Neural cell (in vitro differentiated cells): ENCODE measurements around the gene PRKAR1B.

ENCODE experiments used
- CTCF ChIP-seq: fragments of 450-650 bp; IDR thresholded peaks from 2 replicates; pipeline ENCODE4 v1.5.1; 2014; ENCODE audit warnings: antibody characterized with exemption, mild to moderate bottlenecking, moderate library complexity; ENCODE audit not compliant: poor library complexity, severe bottlenecking
- EP300 ChIP-seq: fragments of 450-650 bp; conservative IDR thresholded peaks from 2 replicates; pipeline ENCODE4 v1.6.1; 2014; ENCODE audit warnings: antibody characterized with exemption, mild to moderate bottlenecking, moderate library complexity; ENCODE audit not compliant: poor library complexity, severe bottlenecking
- EZH2 ChIP-seq: fragments of 200-600, 300-800 bp; shearing (Covaris generic), sonication (generic); IDR thresholded peaks from 2 replicates; pipeline ENCODE4 v1.6.1; 2014; ENCODE audit warnings: antibody characterized with exemption, low read length, borderline replicate concordance, mild to moderate bottlenecking; ENCODE audit not compliant: insufficient read depth, poor library complexity, severe bottlenecking
- MXI1 ChIP-seq: fragments of 450-650 bp; conservative IDR thresholded peaks from 2 replicates; pipeline ENCODE4 v1.6.1; 2014; ENCODE audit warnings: antibody characterized with exemption, mild to moderate bottlenecking; ENCODE audit not compliant: poor library complexity, severe bottlenecking
- POLR2AphosphoS5 ChIP-seq: IDR thresholded peaks from 2 replicates; pipeline ENCODE4 v1.6.1; 2012
- RAD21 ChIP-seq: fragments of 450-650 bp; conservative IDR thresholded peaks from 2 replicates; pipeline ENCODE4 v1.6.1; 2014; ENCODE audit warnings: antibody characterized with exemption, mild to moderate bottlenecking, moderate library complexity
- REST ChIP-seq: IDR thresholded peaks from 2 replicates; pipeline ENCODE4 v1.6.1; 2012; ENCODE audit warnings: borderline replicate concordance
- SMC3 ChIP-seq: fragments of 450-650 bp; conservative IDR thresholded peaks from 2 replicates; pipeline ENCODE4 v1.6.1; 2014; ENCODE audit warnings: antibody characterized with exemption, mild to moderate bottlenecking, moderate library complexity; ENCODE audit not compliant: poor library complexity
- TAF1 ChIP-seq: IDR thresholded peaks from 2 replicates; pipeline ENCODE4 v1.6.1; 2012; ENCODE audit warnings: low read depth

GRCh38 chr7:771234-772004 is 44.3 kb upstream of the PRKAR1B start:
- no peak for TF ChIP-seq EP300
- no peak for TF ChIP-seq CTCF
- no peak for TF ChIP-seq POLR2AphosphoS5
- TF ChIP-seq MXI1, result no peak
- TF ChIP-seq REST, result no peak
- no peak for TF ChIP-seq SMC3
- TF ChIP-seq TAF1, result no peak
- TF ChIP-seq EZH2, result no peak
- TF ChIP-seq RAD21, result no peak
